Measurements from ENCODE around the gene PROSER3.
A peak's percentile ranks its signal among the peaks of the same experiment; 100 is the strongest.
"Not testable (repeated sequence)": the region's sequence is repeated elsewhere in the genome, so short reads cannot be mapped to it uniquely, and the experiment has no call there.

The PROSER3 gene

DNA sequence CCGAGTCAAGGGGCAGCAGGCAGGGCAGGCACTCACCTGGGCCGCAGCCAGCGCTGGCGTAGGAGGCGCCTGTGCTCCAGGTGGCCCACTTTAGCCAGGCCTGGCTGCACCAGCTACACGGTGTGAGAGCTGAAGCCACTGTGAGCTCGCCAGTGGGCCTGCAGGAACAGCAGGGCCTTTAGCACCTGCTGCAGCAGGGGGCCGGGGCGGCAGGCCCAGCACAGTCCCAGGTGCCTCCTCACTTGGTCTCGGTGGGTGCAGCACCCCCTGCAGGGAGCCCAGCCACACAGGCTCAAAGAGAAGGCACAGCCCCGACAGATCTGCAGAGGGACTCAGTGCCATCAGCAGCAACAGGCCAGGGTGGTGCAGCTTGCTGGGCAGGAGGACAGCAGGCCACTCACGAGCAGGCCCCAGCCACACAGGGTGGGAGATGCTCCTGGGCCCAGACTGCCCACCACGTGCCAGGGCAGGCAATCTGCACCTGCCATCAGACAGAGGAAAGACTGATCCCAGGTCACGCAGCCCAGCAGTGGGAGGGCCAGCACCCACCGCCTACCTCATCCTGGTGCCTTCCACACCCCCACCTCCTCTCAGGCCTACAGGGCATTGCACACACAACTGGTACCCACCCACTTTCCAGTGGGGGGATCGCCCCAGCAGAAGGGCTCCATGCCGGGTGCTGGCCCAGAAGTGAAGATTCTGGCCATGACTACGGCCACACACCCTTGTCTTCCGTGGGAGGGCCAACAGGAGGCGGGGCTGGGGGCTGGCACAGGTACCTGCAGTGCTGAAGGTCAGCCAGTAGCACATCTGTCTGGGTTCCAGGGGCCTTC lies 33.2 kb downstream of the PROSER3 start:
- no peak overlapping the region for H3K4me3 ChIP-seq (ENCODE audit: low read depth, low read length)
- no peak for DNase-seq (ENCODE audit: low read depth)
- peak; percentile 42 for TF ChIP-seq CTCF (IDR thresholded peaks at IDR 0.05; ENCODE audit: low read depth, low read length, missing control alignments)

DNA sequence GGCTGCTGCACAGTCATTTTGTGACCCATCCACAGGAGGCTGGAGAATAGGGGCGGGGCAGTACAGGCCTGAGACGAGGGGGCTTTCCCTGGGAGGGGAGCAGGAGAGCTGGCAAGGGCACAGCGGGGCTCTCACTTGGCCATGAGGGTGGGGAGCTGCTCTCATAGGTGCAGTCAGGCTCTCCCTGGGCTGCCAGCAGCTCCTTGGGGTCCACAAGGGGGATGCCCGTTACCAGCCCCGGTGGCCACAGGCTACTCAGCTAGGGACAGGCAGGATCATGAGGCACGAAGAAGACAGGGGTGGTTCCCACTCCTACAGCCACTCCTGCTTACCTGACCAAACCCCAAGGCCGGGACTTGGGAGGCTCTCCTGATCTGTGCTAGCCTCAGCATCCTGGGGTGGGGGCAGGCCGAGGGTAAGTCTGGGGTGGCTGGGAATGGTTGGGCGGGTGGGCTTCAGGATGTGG lies 33.9 kb downstream of the PROSER3 start:
- DNase-seq (ENCODE audit: low read depth), result no peak
- TF ChIP-seq CTCF (IDR thresholded peaks at IDR 0.05; ENCODE audit: low read depth, low read length, missing control alignments), result no peak

DNA sequence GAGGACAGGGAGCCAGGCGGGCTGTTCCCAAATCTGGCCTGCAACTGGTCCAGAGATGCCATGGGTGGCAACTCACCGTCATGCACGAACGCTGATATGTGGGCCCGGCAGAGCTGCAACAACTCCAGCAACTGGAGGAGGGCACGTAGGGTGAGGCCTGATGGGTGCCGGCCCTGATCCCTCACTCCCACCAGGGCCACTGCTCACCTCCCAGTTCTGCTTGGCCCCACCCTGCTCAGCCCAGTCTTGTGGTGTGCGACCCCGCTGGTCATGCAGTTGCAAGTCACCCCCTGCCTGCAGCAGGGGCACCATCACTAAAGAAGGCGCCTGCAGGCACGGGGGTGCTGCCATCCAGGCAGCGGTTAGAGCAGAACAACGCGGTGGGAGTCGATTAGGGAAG lies 34.3 kb downstream of the PROSER3 start:
- no peak for TF ChIP-seq CTCF (IDR thresholded peaks at IDR 0.05; ENCODE audit: low read depth, low read length, missing control alignments)
- no peak for DNase-seq (ENCODE audit: low read depth)
- no peak overlapping the region for H3K4me3 ChIP-seq (ENCODE audit: low read depth, low read length)

More for the DNA sequence above, 33.9 kb downstream of the PROSER3 start:
- H3K4me3 ChIP-seq (ENCODE audit: low read depth, low read length), result no peak overlapping the region

DNA sequence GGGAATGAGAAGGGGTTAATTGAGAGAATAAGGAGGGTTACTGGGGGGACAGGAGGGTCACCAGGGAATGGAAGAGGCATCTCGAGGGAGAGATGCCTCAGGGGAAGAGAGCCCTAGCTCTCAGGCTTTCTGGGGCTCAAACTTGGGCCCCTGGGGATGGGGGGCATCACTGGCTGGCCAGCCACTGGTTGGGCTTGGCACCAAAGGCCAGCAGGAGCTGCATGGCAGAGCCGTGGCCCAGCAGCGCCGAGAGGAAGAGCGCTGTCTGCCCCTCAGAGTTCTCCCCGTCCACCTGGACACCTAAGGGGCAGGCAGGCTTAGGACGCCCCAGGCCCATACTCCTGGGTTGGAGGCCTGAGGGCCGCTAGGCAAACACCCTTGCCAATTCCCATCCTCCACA lies 34.9 kb downstream of the PROSER3 start:
- TF ChIP-seq CTCF (IDR thresholded peaks at IDR 0.05; ENCODE audit: low read depth, low read length, missing control alignments), result no peak
- no peak for DNase-seq (ENCODE audit: low read depth)
- no peak overlapping the region for H3K4me3 ChIP-seq (ENCODE audit: low read depth, low read length)

DNA sequence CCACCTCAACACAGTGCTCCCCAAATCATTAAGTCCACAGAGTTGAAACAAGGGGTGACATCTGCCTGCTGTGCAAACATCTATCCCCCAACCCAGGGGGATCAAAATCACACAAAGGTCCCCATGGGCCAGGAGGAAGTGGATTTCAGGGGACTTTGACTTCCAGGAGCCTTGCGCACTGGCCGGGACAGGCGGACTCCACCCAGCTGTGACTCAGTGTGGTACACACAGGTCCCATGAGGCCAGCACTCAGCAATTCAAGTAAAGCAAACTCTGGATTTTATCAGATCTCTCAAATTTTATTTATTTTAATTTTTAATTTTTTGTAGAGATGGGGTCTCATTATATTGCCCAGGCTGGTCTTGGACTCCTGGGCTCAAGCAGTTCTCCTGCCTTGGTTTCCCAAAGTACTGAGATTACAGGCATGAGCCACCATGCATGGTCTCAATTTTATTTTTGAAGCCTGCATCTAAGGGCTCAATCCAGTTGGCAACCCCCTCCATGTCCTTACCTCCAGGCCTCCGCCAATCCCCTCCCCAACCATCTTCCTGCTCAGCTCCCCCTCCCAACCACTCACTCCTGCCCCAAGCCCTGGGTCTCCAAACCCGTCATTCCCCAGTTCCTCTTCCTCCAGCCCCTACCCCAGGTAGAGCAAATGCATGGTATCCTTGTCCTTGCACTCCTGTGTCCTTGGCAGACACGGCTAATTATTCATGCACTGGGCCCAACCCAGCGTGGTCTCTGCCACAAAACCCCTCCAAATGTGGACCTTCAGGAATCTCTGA lies 35.6 kb downstream of the PROSER3 start:
- TF ChIP-seq CTCF (IDR thresholded peaks at IDR 0.05; ENCODE audit: low read depth, low read length, missing control alignments), result no peak
- no peak overlapping the region for H3K4me3 ChIP-seq (ENCODE audit: low read depth, low read length)
- no peak for DNase-seq (ENCODE audit: low read depth)

DNA sequence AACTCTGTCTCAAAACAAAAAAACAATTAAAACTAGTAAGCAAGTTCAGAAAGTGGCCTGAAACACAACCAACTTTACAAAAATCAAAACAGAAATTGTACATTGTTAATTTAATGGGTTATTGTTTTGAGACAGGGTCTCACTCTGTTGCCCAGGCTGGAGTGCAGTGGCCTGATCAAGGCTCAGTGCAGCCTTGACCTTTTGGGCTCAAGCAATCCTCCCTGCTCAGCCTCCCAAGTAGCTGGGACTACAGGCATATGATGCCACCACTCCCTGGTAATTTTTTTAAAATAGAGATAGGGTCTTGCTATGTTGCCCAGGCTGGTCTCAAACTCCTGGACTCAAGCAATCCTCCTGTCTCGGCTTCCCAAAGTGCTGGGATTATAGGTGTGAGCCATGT lies 37.6 kb downstream of the PROSER3 start:
- H3K4me3 ChIP-seq (ENCODE audit: low read depth, low read length); DNase-seq (ENCODE audit: low read depth): not testable (repeated sequence)
